ENCODE results near the gene SLC25A22.

SLC25A22 gene

GRCh38 chr11:742571-743201, 55.4 kb downstream of the SLC25A22 start:
- DNase-seq = no peak

GRCh38 chr11:742156-742546, 55.9 kb downstream of the SLC25A22 start:
- DNase-seq = no peak
